Activated naive CD4-positive, alpha-beta T cell treated with anti-CD3 and anti-CD28 coated beads for 36 hours (primary cell): ENCODE results near the gene PAAF1. TPM values are rescaled to one million over a fixed set of nuclear protein-coding genes. Genes with fewer than 3 reads are reported as not detected.

Experiments
- CTCF ChIA-PET: fragments of 350-600 bp; sonication (Branson Sonifier 250); formaldehyde crosslinking; loops from one replicate; lab custom pipeline; 2021; ENCODE audit warnings: antibody characterized with exemption; lab: Charles Lee
- DNase-seq: peaks from one replicate; pipeline ENCODE4 v3.0.0-alpha.2; 2020
- H3K27ac Mint-ChIP-seq: one replicate; pipeline ENCODE4 v1.8.0; 2021; ENCODE audit warnings: mild to moderate bottlenecking, mixed read lengths
- H3K27me3 Mint-ChIP-seq: one replicate; pipeline ENCODE4 v1.8.0; 2021; ENCODE audit warnings: low read depth, mixed read lengths
- H3K36me3 Mint-ChIP-seq: one replicate; pipeline ENCODE4 v1.8.0; 2021; ENCODE audit warnings: low read depth, mixed read lengths
- H3K4me1 Mint-ChIP-seq: one replicate; pipeline ENCODE4 v1.8.0; 2021; ENCODE audit warnings: low read depth, mixed read lengths
- H3K4me3 Mint-ChIP-seq: one replicate; pipeline ENCODE4 v1.8.0; 2021; ENCODE audit warnings: mild to moderate bottlenecking, moderate library complexity, mixed read lengths
- H3K9me3 Mint-ChIP-seq: one replicate; pipeline ENCODE4 v1.8.0; 2021; ENCODE audit warnings: mixed read lengths
- intact Hi-C: fragments of 100-400 bp; cut with micrococcal nuclease; formaldehyde crosslinking; loops from one replicate; pipeline ENCODE4 v1.15.1; 2023
- total RNA-seq, 2 experiments: library from RNA; stranded (reverse); gene quantifications; one replicate each; pipeline ENCODE4 v1.2.3, GENCODE V29; 2021

The PAAF1 gene
- total RNA-seq, 2 experiments from 2014 or later: 29.7 to 30.4 TPM

- Mint-ChIP-seq H3K27me3 (no peaks in the 10 kb centered on the region), H3K36me3 (no peaks in the 10 kb centered on the region), H3K4me3 (no peak within 1 kb of the TSS), H3K4me1 (no peaks in the 10 kb centered on the region), H3K27ac (no peak within 1 kb of the TSS), H3K9me3 (no peaks in the 10 kb centered on the region)
- CTCF ChIA-PET: interaction anchor here (0.9 kb wide), 1 partner anchor 115 kb away, joined by 3 read pairs; no protein-coding TSS in a partner anchor
- DNase-seq: no peak
- intact Hi-C loops: no loop called here
Measured at GRCh38 chr11:73950869-73951710, 74.3 kb downstream of the PAAF1 start, which contains the start of gene DNAJB13. Gene DNAJB13 (plus strand): TSS chr11:73951026. CDS start chr11:73951070, 44 bp downstream.

GRCh38 chr11:73951797-73952196, 75.0 kb downstream of the PAAF1 start:
- Mint-ChIP-seq H3K36me3 (no peaks in the 10 kb centered on the region), H3K27ac (no peak overlapping the region), H3K4me3 (no peak overlapping the region), H3K27me3 (peaks cover 2% of the 10 kb centered on the region), H3K9me3 (no peaks in the 10 kb centered on the region), H3K4me1 (no peaks in the 10 kb centered on the region)
- CTCF ChIA-PET: no interaction called here
- intact Hi-C loops: no loop called here
- DNase-seq: no peak

- CTCF ChIA-PET: interaction anchor here (0.8 kb wide), 1 partner anchor 10 kb away, joined by 4 read pairs; no protein-coding TSS in a partner anchor
- Mint-ChIP-seq H3K27ac (no peak overlapping the region), H3K4me3 (peak overlapping the region; percentile 23), H3K4me1 (peaks cover 3% of the 10 kb centered on the region), H3K27me3 (peaks cover 2% of the 10 kb centered on the region), H3K9me3 (no peaks in the 10 kb centered on the region), H3K36me3 (no peaks in the 10 kb centered on the region)
- no peak for DNase-seq
- intact Hi-C loops: no loop called here
Measured at GRCh38 chr11:73956876-73957653, 80.3 kb downstream of the PAAF1 start.

GRCh38 chr11:73957654-73958361, 81.0 kb downstream of the PAAF1 start:
- Mint-ChIP-seq H3K4me1 (peaks cover 3% of the 10 kb centered on the region), H3K27ac (no peak overlapping the region), H3K36me3 (no peaks in the 10 kb centered on the region), H3K27me3 (peaks cover 2% of the 10 kb centered on the region), H3K9me3 (no peaks in the 10 kb centered on the region), H3K4me3 (peak overlapping the region; percentile 23)
- CTCF ChIA-PET: interaction anchor here (0.5 kb wide), 2 partner anchors 27 to 333 kb away, joined by 3 to 4 read pairs; no protein-coding TSS in a partner anchor
- intact Hi-C loops: no loop called here
- DNase-seq: no peak

- CTCF ChIA-PET: interaction anchor here (0.5 kb wide), 1 partner anchor 26 kb away, joined by 4 read pairs; no protein-coding TSS in a partner anchor
- no peaks in the 10 kb centered on the region for H3K9me3 Mint-ChIP-seq
Measured at GRCh38 chr11:73958521-73959141, 81.8 kb downstream of the PAAF1 start.

GRCh38 chr11:73961321-73961720, 84.5 kb downstream of the PAAF1 start:
- peaks cover 2% of the 10 kb centered on the region for H3K27me3 Mint-ChIP-seq
- CTCF ChIA-PET: interaction anchor here (0.8 kb wide), 1 partner anchor 80 kb away, joined by 3 read pairs; no protein-coding TSS in a partner anchor
- H3K27ac Mint-ChIP-seq: no peak overlapping the region
- no peak for DNase-seq
- peaks cover 19% of the 10 kb centered on the region for H3K4me1 Mint-ChIP-seq
- intact Hi-C loops: loop anchor here (5.0 to 10.0 kb wide), 2 partner anchors 296 to 433 kb away; partner anchors contain the start of gene PGM2L1
- H3K4me3 Mint-ChIP-seq: no peak overlapping the region
- no peaks in the 10 kb centered on the region for H3K36me3 Mint-ChIP-seq
- H3K9me3 Mint-ChIP-seq: no peaks in the 10 kb centered on the region

More at GRCh38 chr11:73958521-73959141, 81.8 kb downstream of the PAAF1 start:
- no peak for DNase-seq
- Mint-ChIP-seq H3K36me3 (no peaks in the 10 kb centered on the region), H3K27ac (no peak overlapping the region), H3K4me1 (peaks cover 3% of the 10 kb centered on the region), H3K4me3 (no peak overlapping the region), H3K27me3 (peaks cover 2% of the 10 kb centered on the region)
- intact Hi-C loops: no loop called here

GRCh38 chr11:73962101-73962705, 85.4 kb downstream of the PAAF1 start:
- no peaks in the 10 kb centered on the region for H3K36me3 Mint-ChIP-seq
- peaks cover 19% of the 10 kb centered on the region for H3K4me1 Mint-ChIP-seq
- intact Hi-C loops: loop anchor here (5.0 to 10.0 kb wide), 2 partner anchors 295 to 433 kb away; partner anchors contain the start of gene PGM2L1
- H3K27ac Mint-ChIP-seq: no peak overlapping the region
- DNase-seq: no peak
- no peaks in the 10 kb centered on the region for H3K9me3 Mint-ChIP-seq
- H3K4me3 Mint-ChIP-seq: no peak overlapping the region
- no peaks in the 10 kb centered on the region for H3K27me3 Mint-ChIP-seq
- CTCF ChIA-PET: interaction anchor here (3.1 kb wide), 1 partner anchor 18 kb away, joined by 18 read pairs; no protein-coding TSS in a partner anchor

- DNase-seq: no peak
- H3K36me3 Mint-ChIP-seq: no peaks in the 10 kb centered on the region
- no peaks in the 10 kb centered on the region for H3K27me3 Mint-ChIP-seq
- H3K4me3 Mint-ChIP-seq: no peak overlapping the region
- intact Hi-C loops: loop anchor here (1.0 to 10.0 kb wide), 9 partner anchors 16 to 485 kb away; partner anchors contain the start of genes C2CD3, PGM2L1 and PPME1
- CTCF ChIA-PET: interaction anchor here (0.6 to 3.1 kb wide), 23 partner anchors 9 to 586 kb away, joined by 3 to 18 read pairs (median 4); no protein-coding TSS in a partner anchor
- no peak overlapping the region for H3K27ac Mint-ChIP-seq
- H3K4me1 Mint-ChIP-seq: peaks cover 30% of the 10 kb centered on the region
- no peaks in the 10 kb centered on the region for H3K9me3 Mint-ChIP-seq
Measured at GRCh38 chr11:73963861-73964260, 87.1 kb downstream of the PAAF1 start.

- no peak overlapping the region for H3K4me3 Mint-ChIP-seq
- intact Hi-C loops: loop anchor here (2.0 to 10.0 kb wide), 2 partner anchors 430 to 484 kb away; partner anchors contain the start of gene PGM2L1
- peaks cover 44% of the 10 kb centered on the region for H3K4me1 Mint-ChIP-seq
- no peak overlapping the region for H3K27ac Mint-ChIP-seq
- no peaks in the 10 kb centered on the region for H3K36me3 Mint-ChIP-seq
- no peak for DNase-seq
- no peaks in the 10 kb centered on the region for H3K27me3 Mint-ChIP-seq
- CTCF ChIA-PET: interaction anchor here (0.6 to 3.1 kb wide), 8 partner anchors 15 to 356 kb away, joined by 3 to 18 read pairs (median 4); no protein-coding TSS in a partner anchor
- no peaks in the 10 kb centered on the region for H3K9me3 Mint-ChIP-seq
Measured at GRCh38 chr11:73965076-73965763, 88.4 kb downstream of the PAAF1 start.

GRCh38 chr11:73965764-73966121, 88.9 kb downstream of the PAAF1 start:
- no peaks in the 10 kb centered on the region for H3K9me3 Mint-ChIP-seq
- CTCF ChIA-PET: interaction anchor here (1.1 to 1.6 kb wide), 4 partner anchors 10 to 356 kb away, joined by 3 to 13 read pairs (median 4); no protein-coding TSS in a partner anchor
- intact Hi-C loops: loop anchor here (2.0 to 10.0 kb wide), 2 partner anchors 429 to 483 kb away; partner anchors contain the start of gene PGM2L1
- no peak overlapping the region for H3K27ac Mint-ChIP-seq
- H3K36me3 Mint-ChIP-seq: no peaks in the 10 kb centered on the region
- no peak overlapping the region for H3K4me3 Mint-ChIP-seq
- H3K27me3 Mint-ChIP-seq: no peaks in the 10 kb centered on the region
- DNase-seq: no peak
- H3K4me1 Mint-ChIP-seq: peaks cover 49% of the 10 kb centered on the region
